Measurements from ENCODE around the gene RTEL1. TPM values are rescaled to one million over a fixed set of nuclear protein-coding genes. Genes with fewer than 3 reads are reported as not detected.

Gene RTEL1
- total and polyA plus RNA-seq, 9 of the 15 experiments (the other 6 are each of a cell fraction or from before 2014, with no cell fraction given): 0.36 to 61.0 (median 17.9) TPM

GRCh38 chr20:63740070-63740626 lies 82.0 kb downstream of the RTEL1 start (continued):
- TF ChIP-seq GABPA (tag; conservative IDR thresholded peaks at IDR 0.05; ENCODE audit: low read depth) (peak; percentile 43; the same call in 1 of the 2 replicates), STAT5A (IDR thresholded peaks at IDR 0.05; ENCODE audit: borderline replicate concordance, low read length) (no peak), DMBX1 (CRISPR knock-in tag; IDR thresholded peaks at IDR 0.05; ENCODE audit: borderline replicate concordance) (no peak), IRF9 (tag; IDR thresholded peaks at IDR 0.05) (no peak), MCM5 (IDR thresholded peaks at IDR 0.05; ENCODE audit: low read depth) (no peak), FOXK2 (conservative IDR thresholded peaks at IDR 0.05 in 1 of 2, IDR thresholded peaks at IDR 0.05 in 1 of 2; ENCODE audit: low read depth in 2 of 2) (no peak), STAT5B (CRISPR knock-in tag; IDR thresholded peaks at IDR 0.05) (no peak), ARHGAP35 (IDR thresholded peaks at IDR 0.05; ENCODE audit: partially characterized antibody) (no peak), HDAC1 (IDR thresholded peaks at IDR 0.05) (no peak), NONO (IDR thresholded peaks at IDR 0.05; ENCODE audit: low read depth in 2 of 2, low read length in 1 of 2) (0 out of 4 replicates have a peak, but pooled peaks of 1 of the 2 experiments have one; percentile 40), C11orf30 (IDR thresholded peaks at IDR 0.05; ENCODE audit: low read depth) (no peak), SOX6 (IDR thresholded peaks at IDR 0.05) (no peak), HES1 (IDR thresholded peaks at IDR 0.05; ENCODE audit: low read depth) (no peak), THAP7 (CRISPR knock-in tag; IDR thresholded peaks at IDR 0.05) (no peak), MTA1 (IDR thresholded peaks at IDR 0.05; ENCODE audit: borderline replicate concordance) (no peak), ETS2 (tag; IDR thresholded peaks at IDR 0.05; ENCODE audit: borderline replicate concordance, poor library complexity, severe bottlenecking) (no peak), GTF3C2 (IDR thresholded peaks at IDR 0.05; ENCODE audit: borderline replicate concordance, extremely low read depth, insufficient read length) (no peak), HMGXB4 (CRISPR knock-in tag; IDR thresholded peaks at IDR 0.05) (no peak), ZNF551 (CRISPR knock-in tag; IDR thresholded peaks at IDR 0.05) (no peak), SRSF7 (optimal IDR thresholded peaks at IDR 0.05; ENCODE audit: low read depth, low read length) (no peak), CHD4 (IDR thresholded peaks at IDR 0.05; ENCODE audit: insufficient read depth, insufficient replicate concordance, low read depth, low read length, poor library complexity, severe bottlenecking) (no peak)
